Stomach (tissue), 9 donors: ENCODE results near the gene ATG7. TPM values are rescaled to one million over a fixed set of nuclear protein-coding genes. Genes with fewer than 3 reads are reported as not detected.

Source experiments
- DNase-seq, 2 donors: peaks; one replicate each; pipeline versions ENCODE4 v3.0.0 to v3.0.0-alpha.2; 2013 to 2019
- H3K27ac ChIP-seq, 5 donors: fragments of 200-600 bp in 4 of 5; sonication (generic) in 4 of 5; one replicate each; pipeline ENCODE4 v1.5.1; 2013 to 2019; ENCODE audit warnings: mild to moderate bottlenecking in 1 of 5, moderate library complexity in 1 of 5
- H3K27me3 ChIP-seq, 3 donors: fragments of 200-600 bp; sonication (generic); one replicate each; pipeline ENCODE4 v1.5.1; 2017 to 2019; ENCODE audit warnings: mixed run types in 1 of 3
- H3K36me3 ChIP-seq, 4 donors: fragments of 200-600 bp; sonication (generic); 1 replicate in 3 of 4; 2 replicates in 1 of 4; pipeline ENCODE4 v1.5.1; 2016 to 2019
- H3K4me1 ChIP-seq, 4 donors: fragments of 200-600 bp; sonication (generic); one replicate each; pipeline ENCODE4 v1.5.1; 2016 to 2019
- H3K4me3 ChIP-seq, 4 donors: fragments of 200-600 bp; sonication (generic) in 3 of 4; one replicate each; pipeline ENCODE4 v1.5.1; 2016 to 2019; ENCODE audit warnings: mild to moderate bottlenecking in 1 of 4
- H3K9me3 ChIP-seq, 4 donors: fragments of 200-600 bp; sonication (generic); one replicate each; pipeline ENCODE4 v1.5.1; 2016 to 2019
- CTCF ChIP-seq, 7 experiments: fragments of 450-650 bp in 4 of 7; fragments of 200-600 bp in 3 of 7; sonication (generic) in 3 of 7; IDR thresholded peaks; one replicate each; pipeline ENCODE4 v1.5.1; 2016 to 2019; ENCODE audit warnings: antibody characterized with exemption in 7 of 7, control low read depth in 2 of 7, mild to moderate bottlenecking in 1 of 7
- EP300 ChIP-seq: sonication (generic); formaldehyde crosslinking; IDR thresholded peaks from one replicate; pipeline ENCODE4 v1.6.1; 2017; ENCODE audit warnings: antibody characterized with exemption
- POLR2A ChIP-seq, 4 donors: fragments of 450-650 bp; IDR thresholded peaks; one replicate each; pipeline ENCODE4 v1.6.1; 2016; ENCODE audit warnings: antibody characterized with exemption in 4 of 4, control low read depth in 2 of 4, mild to moderate bottlenecking in 1 of 4, moderate library complexity in 1 of 4
- POLR2AphosphoS5 ChIP-seq, 3 donors: sonication (generic); formaldehyde crosslinking; IDR thresholded peaks; one replicate each; pipeline ENCODE4 v1.6.1; 2016; ENCODE audit warnings: antibody characterized with exemption in 3 of 3
- WGBS, 5 donors: extraction: QIAGEN DNeasy Blood & Tissue Kit in 3 of 5; methylation state at CpG; one replicate each; pipeline versions ENCODE4 v1.1.5 to v1.1.7; 2013 to 2018; 5-methylcytosine and 5-hydroxymethylcytosine counted together
- intact Hi-C: fragments of 100-400 bp; cut with DNase I; formaldehyde crosslinking; loops from one replicate; pipeline ENCODE4 v1.15.1; 2023; ENCODE audit warnings: low total_unique reads
- polyA plus RNA-seq, 3 donors: library from polyadenylated mRNA; stranded (reverse); fragments of 200-250 nt; gene quantifications; one replicate each; pipeline ENCODE4 v1.2.3, GENCODE V29; 2013
- total RNA-seq, 5 donors: library from RNA; depleted of rRNA; stranded (reverse); fragments of >200 nt; gene quantifications; one replicate each; pipeline versions ENCODE4 v1.1.0 to v1.2.3, GENCODE V29; 2014 to 2016
- donor health status: healthy with polysubstance abuse.
- donor health status: Bipolar disorder and iron deficiency.
- donor health status: healthy.

Gene ATG7
- total and polyA plus RNA-seq, 8 donors: 6.8 to 167 (median 15.1) TPM

- TF ChIP-seq POLR2A (IDR thresholded peaks at IDR 0.05) (no peak), POLR2AphosphoS5 (IDR thresholded peaks at IDR 0.05) (no peak), CTCF (IDR thresholded peaks at IDR 0.05) (no peak), EP300 (no peak)
- Histone ChIP-seq H3K36me3 (no peaks in the 10 kb centered on the region), H3K4me1 (peaks cover 6 to 21% (median 14%) of the 10 kb centered on the region in 4 donors), H3K9me3 (peaks cover 0 to 7% (median 0%) of the 10 kb centered on the region in 4 donors), H3K27ac (no peak overlapping the region), H3K4me3 (no peak overlapping the region), H3K27me3 (no peaks in the 10 kb centered on the region)
- intact Hi-C loops: no loop called here
- no peak for DNase-seq
- 95 to 98% (median 97%) methylated on average over 19 of the region's 19 CpGs for WGBS, 5 donors
Observed at GRCh38 chr3:11543141-11543947, 271.1 kb downstream of the ATG7 start.

GRCh38 chr3:11543948-11544387 is 271.8 kb downstream of the ATG7 start:
- H3K27me3 ChIP-seq: no peaks in the 10 kb centered on the region
- no peak for DNase-seq
- peak overlapping the region in 1 of 5 donors; percentile 46 for H3K27ac ChIP-seq
- H3K4me3 ChIP-seq: no peak overlapping the region
- H3K4me1 ChIP-seq: peaks cover 12 to 27% (median 19%) of the 10 kb centered on the region in 4 donors
- TF ChIP-seq POLR2A (IDR thresholded peaks at IDR 0.05) (no peak), CTCF (IDR thresholded peaks at IDR 0.05) (no peak), POLR2AphosphoS5 (IDR thresholded peaks at IDR 0.05) (no peak), EP300 (no peak)
- peaks cover 0 to 7% (median 0%) of the 10 kb centered on the region in 4 donors for H3K9me3 ChIP-seq
- H3K36me3 ChIP-seq: no peaks in the 10 kb centered on the region
- 85 to 95% (median 93%) methylated on average over 5 to 6 of the region's 6 CpGs for WGBS, 5 donors
- intact Hi-C loops: no loop called here

- WGBS, 5 donors: 68 to 75% (median 75%) methylated on average over 15 to 17 of the region's 17 CpGs
- intact Hi-C loops: no loop called here
- DNase-seq: peak; percentile 44 to 51
- Histone ChIP-seq H3K4me1 (peaks cover 13 to 31% (median 22%) of the 10 kb centered on the region in 4 donors), H3K27me3 (no peaks in the 10 kb centered on the region), H3K36me3 (no peaks in the 10 kb centered on the region), H3K9me3 (peaks cover 0 to 7% (median 0%) of the 10 kb centered on the region in 4 donors), H3K27ac (peak overlapping the region in 3 of 5 donors; percentile 46 to 50 (median 46)), H3K4me3 (no peak overlapping the region)
- TF ChIP-seq EP300 (no peak), POLR2A (IDR thresholded peaks at IDR 0.05) (no peak), POLR2AphosphoS5 (IDR thresholded peaks at IDR 0.05) (no peak), CTCF (IDR thresholded peaks at IDR 0.05) (no peak)
Observed at GRCh38 chr3:11544412-11545181, 272.4 kb downstream of the ATG7 start.

GRCh38 chr3:11545186-11545851 is 273.1 kb downstream of the ATG7 start:
- Histone ChIP-seq H3K27ac (peak overlapping the region in 3 of 5 donors; percentile 46 to 50 (median 46)), H3K27me3 (no peaks in the 10 kb centered on the region), H3K36me3 (no peaks in the 10 kb centered on the region), H3K4me1 (peaks cover 13 to 31% (median 22%) of the 10 kb centered on the region in 4 donors), H3K4me3 (no peak overlapping the region), H3K9me3 (peaks cover 0 to 7% (median 0%) of the 10 kb centered on the region in 4 donors)
- intact Hi-C loops: no loop called here
- 60 to 84% (median 78%) methylated on average over 16 of the region's 16 CpGs for WGBS, 5 donors
- TF ChIP-seq EP300: no peak
- no peak for TF ChIP-seq POLR2AphosphoS5 (IDR thresholded peaks at IDR 0.05)
- TF ChIP-seq POLR2A (IDR thresholded peaks at IDR 0.05): no peak
- TF ChIP-seq CTCF (IDR thresholded peaks at IDR 0.05): no peak
- no peak for DNase-seq
